DMS 273 (cell line): ENCODE results near the gene OR10G3.
"Not testable (repeated sequence)": the region's sequence is repeated elsewhere in the genome, so short reads cannot be mapped to it uniquely, and the experiment has no call there.

Experiments used
- DNase-seq: peaks from one replicate; lab custom pipeline; 2025; ENCODE audit not compliant: unreplicated experiment; lab: John Stamatoyannopoulos, UW

Gene OR10G3, protein sequence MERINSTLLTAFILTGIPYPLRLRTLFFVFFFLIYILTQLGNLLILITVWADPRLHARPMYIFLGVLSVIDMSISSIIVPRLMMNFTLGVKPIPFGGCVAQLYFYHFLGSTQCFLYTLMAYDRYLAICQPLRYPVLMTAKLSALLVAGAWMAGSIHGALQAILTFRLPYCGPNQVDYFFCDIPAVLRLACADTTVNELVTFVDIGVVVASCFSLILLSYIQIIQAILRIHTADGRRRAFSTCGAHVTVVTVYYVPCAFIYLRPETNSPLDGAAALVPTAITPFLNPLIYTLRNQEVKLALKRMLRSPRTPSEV

DNA sequence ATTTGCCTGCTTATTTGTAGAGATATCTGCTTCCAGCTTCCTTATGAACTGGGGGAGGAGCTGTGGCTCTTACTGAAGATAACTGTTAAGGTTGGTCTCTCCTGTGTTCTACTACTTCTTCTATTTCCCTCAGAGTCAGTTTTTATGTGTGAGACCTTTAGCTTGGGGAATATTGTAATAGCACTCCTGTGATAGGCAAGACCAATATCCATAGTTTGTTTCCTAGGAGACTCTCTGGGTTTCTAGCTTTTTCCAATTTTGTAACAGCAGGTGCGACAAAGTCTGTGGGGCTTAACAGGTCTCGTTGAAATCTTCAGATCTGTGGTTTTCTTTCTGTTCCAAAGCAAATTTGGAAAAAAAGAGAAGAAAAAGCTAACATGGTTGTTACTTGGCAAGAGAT, at the start of gene OR10G3:
TSS of gene OR10G3 (minus strand) at position 101 of the 400 bp plus-strand sequence. CDS start 9,332 bp downstream, outside the sequence.
- DNase-seq = no peak

DNA sequence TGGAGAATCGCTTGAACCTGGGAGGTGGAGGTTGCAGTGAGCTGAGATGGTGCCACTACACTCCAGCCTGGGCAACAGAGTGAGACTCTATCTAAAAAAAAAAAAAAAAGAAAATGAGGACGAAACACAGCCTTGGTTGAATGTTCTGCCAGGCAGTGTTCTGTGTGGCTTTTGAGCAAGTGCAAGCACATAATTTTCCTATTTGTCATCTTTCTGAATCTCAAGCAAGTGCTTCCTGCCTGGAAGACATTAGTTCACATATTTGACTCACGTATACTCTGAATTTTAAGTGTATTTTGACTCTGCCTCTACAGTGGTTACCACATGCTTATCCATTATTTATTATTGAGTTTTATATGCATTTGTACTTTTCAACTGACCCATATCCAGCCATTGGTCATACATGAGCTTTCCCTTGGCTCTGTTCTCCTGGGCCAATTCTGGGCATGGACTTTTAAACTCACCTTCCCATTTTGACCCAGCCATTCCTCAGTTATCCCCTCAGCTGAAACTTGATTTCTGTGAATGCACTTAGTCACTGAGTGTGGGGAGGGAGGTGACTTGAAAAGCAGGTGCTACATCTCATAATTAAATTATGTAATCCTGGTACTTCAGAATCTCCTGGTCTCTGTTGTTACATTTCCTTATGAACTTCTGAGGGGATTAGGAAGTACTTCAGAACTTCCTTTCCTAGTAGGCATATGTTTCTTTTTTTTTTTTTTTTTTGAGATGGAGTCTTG, 46.8 kb upstream of the OR10G3 start:
- DNase-seq = no peak

DNA sequence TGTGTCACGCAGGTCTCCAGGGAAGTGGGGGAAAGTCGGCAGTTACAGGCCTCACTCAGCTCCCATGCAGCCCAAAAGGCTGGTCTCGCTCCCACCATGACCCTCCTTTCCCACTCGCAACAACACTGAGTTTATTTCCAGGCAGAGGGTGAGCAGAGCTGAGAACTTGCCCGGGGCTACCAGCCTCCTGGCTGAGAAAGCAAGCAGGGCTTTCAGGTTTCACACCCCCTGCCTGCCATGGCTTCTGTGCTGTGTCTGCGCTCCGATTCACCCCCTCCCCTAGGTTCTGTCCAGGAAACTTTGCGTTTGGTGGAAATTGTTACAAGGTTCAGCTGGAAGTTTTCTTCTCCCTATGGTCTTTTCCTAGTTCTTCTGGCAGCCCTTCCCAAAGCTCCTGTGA, 37.7 kb upstream of the OR10G3 start:
- no peak for DNase-seq

DNA sequence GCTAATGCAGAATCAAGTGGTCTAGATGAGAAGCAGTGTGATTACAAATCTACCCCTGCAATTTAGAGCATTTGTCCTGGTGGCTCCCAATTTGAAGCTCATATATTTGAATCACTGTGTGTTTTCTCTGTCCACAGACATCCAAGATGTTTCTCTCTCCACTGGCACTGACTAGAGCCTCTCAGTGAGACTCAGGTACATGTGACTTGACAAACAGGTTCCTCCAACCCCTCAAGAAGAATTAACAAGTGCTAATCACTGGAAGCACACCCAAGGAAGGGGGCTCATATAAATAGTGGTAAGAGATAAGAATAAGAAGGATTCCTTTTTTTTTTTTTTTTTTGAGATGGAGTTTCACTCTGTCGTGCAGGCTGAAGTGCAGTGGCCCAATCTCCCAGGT, 34.4 kb upstream of the OR10G3 start:
- no peak for DNase-seq

DNA sequence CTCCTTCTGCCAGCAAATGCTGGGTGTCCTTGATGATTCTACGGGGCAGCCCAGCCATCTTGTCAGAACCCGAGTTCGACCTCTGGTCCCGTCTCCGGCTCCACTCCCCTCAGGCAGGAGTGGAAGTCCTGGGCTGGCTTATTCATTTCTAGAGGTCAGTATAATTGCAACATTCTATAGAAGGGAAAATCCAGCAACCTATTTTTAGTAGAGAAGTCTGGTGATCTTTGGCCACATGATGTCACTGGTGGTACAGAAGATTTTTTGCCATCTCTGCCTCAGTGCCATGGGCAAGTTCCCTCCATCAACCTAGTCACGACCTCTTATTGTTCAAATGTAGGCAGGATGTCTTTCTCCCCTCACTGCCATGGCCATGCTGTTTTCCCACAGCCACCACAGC, 32.4 kb upstream of the OR10G3 start:
- DNase-seq = no peak

DNA sequence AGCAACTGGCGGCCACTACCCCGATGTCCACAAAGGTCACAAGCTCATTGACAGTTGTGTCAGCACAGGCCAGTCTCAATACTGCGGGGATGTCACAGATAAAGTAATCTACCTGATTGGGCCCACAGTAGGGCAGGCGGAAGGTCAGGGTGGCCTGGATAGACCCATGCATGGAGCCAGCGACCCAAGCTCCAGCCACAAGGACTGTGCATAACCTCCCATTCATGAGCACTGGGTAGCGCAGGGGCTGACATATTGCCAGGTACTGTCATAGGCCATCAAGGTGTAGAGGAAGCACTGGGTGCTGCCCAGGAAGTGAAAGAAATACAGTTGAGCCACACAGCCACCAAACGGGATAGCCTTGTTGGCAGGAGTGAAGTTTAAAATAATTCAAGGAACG, 22.3 kb upstream of the OR10G3 start:
- not testable (repeated sequence) for DNase-seq

DNA sequence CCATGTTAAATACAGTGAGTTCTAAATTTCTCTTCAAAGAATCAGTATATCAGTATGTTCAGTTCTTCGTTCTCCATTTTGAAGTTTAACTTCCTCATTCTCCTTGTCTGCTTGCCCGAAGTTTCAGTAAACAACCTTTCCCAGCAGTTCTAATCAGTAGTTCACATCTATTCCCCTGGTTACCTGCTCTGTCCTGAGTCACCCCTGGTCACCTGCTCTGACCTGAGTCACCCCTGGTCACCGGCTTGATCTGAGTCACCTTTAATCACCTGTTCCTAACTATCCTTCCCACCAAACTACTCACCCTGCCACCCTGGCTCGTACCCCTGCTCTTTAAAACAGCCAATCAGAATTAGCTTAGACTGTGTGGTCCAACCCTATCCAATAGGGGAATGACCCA, 9.4 kb upstream of the OR10G3 start:
- DNase-seq = no peak

DNA sequence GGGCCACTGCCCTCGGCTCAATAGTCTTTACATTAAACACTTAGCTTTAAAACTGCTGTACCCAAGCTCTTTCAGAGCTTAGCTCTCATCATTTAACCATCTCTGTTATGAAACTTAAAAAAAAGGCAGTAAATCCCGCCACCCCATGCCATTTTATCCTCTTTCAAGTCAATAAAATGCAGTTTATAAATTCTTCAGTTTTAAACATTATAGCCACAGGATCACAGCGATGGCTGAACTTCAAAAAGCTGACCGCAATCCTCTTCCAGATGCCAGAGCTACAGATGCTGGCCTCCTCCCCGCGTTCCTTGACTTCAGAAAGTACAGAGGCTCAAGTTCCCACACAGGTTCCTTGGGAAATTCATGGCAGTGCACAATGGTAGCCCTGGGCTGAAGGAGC, 4.2 kb downstream of the OR10G3 start:
- no peak for DNase-seq

DNA sequence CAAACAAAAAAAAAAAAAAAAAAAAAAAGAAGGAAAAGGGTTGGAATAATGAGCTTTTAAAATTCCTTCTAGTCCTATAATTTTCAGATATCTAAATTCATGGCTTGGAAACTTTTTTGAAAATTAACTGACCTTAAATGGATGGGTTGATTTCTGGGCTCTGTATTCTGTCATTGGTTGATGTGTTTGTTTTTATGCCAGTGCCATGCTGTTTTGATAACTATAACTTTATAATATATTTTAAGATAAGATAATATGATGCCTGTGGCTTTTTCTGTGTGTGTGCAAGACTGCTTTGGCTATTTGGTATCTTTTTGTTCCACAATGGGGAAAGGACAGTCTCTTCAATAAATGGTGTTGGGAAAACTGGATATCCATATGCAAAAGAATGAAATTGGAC, 7.3 kb downstream of the OR10G3 start:
- no peak for DNase-seq

DNA sequence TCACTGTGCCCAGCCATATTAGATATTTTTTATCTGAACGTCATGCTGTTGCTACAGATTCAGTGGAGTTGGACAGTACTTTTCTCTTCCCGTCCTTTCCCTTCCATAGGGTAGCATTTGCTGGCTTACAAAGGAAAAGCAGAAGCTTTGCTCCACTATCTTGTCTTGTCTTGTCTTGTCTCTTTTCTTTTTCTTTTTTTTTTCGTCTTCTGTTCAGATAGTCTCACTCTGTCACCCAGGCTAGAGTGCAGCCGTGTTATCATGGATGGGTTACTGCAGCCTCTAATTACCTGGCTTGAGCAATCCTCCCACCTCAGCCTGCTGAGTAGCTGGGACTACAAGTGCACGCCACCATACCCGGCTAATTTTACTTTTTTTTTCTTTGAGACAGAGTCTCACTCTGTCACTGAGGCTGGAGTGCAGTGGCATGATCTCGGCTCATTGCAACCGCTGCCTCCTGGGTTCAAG, 21.1 kb downstream of the OR10G3 start:
- no peak for DNase-seq

DNA sequence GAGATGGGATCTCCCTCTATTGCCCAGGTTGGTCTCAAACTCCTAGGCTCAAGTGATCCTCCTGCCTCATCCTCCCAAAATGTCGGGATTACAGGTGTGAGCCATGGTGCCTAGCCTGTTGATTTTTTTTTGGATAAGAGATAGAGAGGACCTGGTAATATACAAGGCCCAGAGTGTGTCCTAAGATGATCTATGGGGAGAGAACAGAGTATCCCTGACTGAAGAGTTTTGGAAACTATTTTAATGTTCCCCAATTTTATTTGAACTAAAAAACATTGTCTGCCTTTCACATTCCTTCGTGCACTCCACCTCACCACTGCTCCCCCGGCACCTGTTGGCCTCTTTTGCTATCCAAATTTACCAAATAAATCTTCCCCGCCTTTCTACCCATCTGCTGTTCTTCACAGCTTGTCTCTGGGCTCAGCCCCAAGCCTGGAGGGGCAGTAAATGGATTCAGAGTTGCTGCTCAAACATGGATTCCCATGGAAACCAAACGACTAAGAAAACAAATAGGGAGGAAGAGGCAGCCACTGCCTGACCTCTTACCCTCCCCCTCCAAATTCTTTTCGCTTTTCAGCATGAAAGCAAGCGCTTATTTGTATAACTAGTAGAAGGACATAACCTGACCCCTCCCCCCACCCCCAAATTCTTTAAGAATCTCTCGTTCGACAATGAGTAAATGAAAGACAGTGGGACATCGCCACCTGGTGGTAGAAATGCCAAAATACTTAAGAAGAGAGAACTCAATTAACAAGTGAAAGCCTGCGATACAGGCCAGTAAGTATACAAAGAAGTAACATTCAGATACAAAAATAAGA, 22.6 kb downstream of the OR10G3 start:
- DNase-seq = peak; percentile 96

DNA sequence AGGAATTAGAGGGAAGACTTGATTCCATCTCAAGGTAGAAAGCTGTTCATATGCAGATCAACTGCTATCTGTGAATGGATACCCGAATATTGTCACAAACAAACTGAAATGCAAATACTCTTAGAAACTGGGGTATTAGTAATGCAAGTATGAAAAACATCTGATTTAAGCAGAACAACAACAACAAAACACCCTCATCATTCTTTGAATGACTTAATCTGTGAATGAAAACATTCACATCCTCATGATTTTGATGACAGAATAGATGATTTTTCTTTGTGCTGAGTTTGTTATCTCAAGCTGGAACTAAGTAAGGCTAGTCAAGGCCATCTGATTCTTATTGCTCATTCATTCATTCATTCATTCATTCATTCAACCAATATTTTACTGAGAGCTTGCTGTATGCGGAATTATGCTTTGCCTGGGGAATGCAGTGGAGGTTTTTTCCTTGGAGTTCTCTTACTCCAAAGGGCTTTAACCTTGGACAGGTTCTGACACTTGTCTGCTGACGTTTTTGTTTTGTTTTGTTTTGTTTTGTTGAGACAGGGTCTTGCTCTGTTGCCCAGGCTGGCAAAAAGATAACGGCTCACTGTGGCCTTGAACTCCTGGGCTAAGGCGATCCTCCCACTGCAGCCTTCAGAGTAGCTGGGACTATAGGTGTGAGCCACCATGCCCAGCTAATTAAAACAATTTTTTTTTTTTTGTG, 23.3 kb downstream of the OR10G3 start:
- DNase-seq = no peak

DNA sequence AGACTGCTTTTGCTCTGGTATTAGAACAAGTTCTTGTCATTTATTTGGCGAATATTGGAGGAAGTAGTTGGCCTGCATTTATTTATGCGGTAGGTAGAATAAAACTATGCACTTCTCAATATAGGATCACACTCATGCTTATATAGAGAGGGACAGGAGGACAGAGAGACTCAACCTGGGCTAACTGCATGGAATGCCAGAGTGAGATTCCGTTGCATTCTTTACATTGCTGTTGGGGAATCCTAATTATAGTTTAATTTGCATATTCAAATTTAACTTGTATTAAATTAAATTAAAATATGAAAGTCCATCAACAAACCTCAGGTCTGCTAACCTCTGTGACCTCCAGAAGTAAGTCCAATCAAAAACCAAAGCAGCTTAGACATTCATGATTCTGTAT, 26.6 kb downstream of the OR10G3 start:
- no peak for DNase-seq

DNA sequence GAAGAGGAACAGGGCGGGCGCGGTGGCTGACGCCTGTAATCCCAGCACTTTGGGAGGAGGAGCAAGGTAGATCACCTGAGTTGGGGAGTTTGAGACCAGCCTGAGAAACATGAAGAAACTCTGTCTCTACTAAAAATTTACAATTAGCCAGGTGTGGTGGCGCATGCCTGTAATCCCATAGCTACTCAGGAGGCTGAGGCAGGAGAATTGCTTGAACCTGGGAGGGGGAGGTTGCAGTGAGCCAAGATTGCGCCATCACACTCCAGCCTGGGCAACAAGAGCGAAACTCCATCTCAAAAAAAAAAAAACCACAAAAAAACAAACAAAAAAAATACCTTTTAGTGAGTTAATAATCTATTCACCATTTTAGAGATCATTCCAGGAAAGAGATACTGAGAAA, 35.3 kb downstream of the OR10G3 start:
- not testable (repeated sequence) for DNase-seq

DNA sequence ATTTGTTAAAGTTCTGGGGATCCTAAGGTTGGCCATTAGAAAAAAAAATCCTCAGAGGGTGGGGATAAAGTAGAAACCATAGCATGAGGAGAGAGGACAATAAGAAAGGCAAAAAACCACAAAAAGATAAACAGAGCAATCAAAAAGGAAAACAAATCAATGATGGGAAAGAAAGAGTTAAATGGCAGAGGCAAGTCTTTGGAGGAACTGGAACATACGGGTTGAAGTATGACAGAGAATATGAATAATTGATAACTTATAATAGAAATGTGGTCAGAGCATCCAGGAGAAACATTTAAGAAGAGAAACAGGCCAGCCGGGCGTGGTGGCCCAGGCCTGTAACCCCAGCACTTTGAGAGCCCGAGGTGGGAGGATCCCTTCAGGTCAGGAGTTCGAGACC, 35.9 kb downstream of the OR10G3 start:
- peak; percentile 50 for DNase-seq

DNA sequence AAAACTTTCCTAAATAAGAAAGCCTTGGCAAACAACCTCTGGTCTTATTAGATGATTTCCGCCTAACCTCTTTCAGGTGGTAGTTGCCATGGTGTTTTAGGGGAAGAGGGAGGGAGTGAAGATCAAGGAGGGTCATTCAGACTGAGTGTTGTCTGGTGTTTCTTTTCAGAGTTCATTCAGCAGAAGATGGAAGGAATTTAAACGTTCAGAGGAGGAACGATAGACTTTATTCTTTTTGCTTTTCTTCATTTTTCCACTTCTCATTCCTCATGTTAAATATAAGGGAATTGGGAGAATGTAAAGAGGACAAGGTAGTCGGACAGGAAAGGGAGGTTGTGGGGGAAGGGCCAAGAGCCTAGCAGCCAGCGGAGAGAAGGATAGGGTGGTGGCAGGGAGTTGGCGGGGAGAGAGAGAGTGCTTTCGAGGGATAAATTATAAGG, 36.3 kb downstream of the OR10G3 start:
- DNase-seq = peak; percentile 77

DNA sequence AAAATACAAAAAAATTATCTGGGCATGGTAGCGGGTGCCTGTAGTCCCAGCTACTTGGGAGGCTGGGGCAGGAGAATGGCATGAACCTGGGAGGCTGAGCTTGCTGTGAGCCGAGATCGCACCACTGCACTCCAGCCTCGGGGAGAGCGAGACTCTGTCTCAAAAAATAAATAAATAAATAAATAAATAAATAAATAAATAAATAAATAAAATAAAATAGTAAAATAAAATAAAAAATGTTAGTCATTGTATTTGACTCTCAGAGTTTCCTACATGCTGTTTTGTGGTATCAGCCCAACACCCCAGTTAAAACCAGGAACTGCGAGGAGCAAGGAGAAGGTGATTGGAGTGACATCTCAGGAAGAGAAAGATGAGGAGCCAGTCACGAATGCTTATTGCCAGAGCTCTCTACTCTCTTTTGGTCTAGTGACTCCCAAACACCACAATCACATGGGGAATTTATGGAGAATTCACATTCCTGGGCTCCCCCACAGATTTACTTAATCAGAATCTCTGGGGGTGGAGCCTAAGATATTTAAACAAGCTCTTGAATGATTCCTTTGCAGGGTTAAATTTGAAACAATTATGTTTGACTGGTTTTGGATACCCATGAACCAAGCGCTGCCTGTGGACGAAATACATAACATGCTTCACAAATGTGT, 38.3 kb downstream of the OR10G3 start:
- DNase-seq = no peak

DNA sequence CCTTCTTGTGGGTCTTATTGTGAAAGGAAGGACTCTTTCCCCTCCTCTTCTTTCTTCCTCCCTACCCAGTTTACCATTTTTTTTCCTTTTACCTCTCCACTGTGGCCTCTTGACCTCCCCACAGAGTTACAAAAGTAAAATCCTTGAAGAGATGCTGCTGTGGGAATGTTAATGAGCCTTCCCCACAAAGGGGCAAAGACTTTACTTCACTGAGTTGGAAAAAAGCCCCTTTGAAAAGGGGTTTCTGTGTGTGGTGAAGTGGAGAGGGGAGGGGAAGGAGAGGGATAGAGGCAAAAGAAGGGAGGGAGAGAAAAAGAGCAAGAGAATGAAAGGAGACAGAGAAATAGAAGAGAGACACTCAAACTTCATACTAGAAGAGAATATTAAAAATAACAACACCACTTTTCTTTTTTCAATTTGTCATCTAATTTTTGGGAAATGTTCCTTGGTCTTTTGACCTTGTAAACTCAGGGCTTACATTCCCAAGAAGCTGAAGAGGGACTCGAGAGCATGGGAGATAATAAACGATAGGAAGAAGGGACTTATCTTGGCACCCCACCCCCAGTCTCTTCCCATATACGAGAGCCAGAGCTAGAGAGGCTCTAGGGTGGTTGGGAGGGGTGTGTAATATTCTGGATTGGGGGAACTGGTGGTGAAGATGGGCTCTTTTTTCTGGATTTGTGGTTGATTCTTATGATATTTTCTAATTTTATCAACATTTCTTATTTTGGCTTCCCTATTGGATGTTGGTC, 40.5 kb downstream of the OR10G3 start:
- DNase-seq = peak; percentile 12

DNA sequence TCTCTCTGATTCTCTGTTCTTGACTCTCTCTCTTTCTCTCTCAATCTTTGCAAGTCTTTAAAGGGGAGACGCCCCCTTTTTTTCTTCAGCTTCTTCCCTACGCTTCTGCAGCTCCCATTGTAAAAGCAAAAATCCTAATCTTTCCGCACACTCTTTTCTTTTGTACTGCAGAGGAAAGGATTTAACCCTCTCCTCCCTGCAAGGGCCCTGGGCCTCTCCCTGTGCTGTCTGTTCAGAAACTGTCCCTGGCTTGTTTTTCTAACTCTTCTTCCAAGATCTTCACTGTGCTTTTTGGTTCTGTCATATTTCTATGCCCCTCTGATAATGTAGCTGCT, 42.8 kb downstream of the OR10G3 start:
- no peak for DNase-seq
